Measurements from ENCODE around the gene NAXD.
A peak's percentile ranks its signal among the peaks of the same experiment; 100 is the strongest.

Gene NAXD

DNA sequence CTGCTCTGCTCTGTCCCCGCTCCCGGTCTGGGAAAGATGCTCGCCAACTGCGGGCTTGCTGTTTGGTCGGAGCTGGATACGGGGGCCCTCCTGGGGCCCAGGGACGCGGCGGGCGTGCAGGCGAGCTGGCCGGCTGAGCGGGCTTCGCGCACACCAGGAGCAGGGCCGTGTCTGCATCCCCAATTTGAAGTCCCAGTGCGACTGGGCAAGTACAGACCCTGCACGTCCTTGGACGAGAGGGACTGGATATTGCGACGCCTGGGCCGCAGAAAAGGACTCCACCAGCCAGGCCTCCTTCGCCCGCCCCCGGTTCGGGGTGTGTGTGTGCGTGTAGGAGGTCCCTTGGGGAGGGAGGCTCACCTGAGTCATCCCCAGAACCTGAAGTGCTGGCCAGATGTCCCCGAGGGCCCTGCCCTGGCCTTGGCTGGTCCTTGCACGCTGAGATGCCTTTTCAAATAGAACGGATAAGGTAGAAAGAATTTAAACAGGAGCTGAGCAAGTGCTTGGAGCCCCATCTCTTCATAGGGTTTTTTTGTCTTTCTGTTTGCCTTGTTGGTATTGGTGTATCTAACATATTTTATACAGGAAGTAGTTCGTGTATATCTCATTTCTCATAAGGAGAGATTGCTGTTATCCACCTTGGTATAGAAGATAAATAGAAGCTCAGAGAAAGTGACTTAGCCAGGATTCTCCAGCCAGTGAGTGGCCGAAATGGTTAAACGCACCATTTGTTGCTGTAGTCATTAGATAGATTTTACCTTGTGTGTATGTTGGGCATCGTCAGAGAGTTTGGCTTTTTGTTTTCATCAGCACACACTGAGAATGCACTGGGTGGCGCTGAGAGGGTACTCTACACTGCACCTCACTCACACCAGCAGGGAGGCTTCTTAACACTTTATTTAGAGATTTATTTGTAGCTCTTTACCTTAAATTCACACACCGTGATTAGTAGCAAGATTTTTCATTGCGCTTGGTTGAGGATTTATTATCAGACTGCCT lies 1.1 kb downstream of the NAXD start:
- H3K27ac Mint-ChIP-seq = peak overlapping the region; percentile 83
- peak overlapping the region; percentile 94 for H3K4me3 Mint-ChIP-seq
- peaks cover 8% of the 10 kb centered on the region for H3K36me3 Mint-ChIP-seq (ENCODE audit: low read depth)
- peaks cover 21% of the 10 kb centered on the region for H3K4me1 Mint-ChIP-seq (ENCODE audit: low read depth)
- H3K27me3 Mint-ChIP-seq (ENCODE audit: low read depth) = no peaks in the 10 kb centered on the region
- H3K9me3 Mint-ChIP-seq = peaks cover 7% of the 10 kb centered on the region

DNA sequence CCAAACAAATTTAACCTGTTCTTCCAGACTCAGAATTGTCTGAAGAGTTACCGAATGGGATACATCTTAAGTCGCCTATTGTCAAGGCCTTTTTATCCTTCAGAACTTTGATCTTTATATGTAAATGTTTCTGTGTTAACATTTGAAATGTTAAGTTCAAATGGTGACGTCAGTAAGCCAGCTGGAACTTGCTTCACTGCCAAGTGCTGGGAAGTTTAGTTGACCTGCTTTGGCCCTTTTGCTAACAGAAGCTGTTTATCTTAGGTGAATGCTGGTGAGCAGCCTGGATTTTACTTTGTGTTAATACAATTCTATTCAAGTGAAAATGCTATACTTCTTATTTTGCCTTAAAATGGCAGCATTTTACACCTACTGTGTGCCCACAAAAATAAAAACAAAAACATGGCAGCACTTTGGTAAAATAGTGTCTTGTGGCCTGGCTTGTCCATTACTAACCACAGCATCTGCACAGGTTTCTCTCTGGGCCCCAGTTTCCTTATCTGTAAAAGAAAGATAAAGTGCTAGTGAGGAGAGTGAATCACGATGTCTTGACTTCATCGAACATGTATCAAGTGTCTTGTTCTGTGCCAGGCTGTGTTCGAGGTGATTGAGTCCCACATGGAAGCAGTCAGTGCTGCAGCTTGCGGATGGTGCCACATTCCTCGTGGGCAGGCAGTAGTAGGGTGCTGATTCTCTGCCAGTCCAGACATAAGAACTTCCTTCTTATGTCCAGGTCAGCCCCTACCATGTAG lies 2.2 kb downstream of the NAXD start:
- no peaks in the 10 kb centered on the region for H3K27me3 Mint-ChIP-seq (ENCODE audit: low read depth)
- H3K4me3 Mint-ChIP-seq = peak overlapping the region; percentile 25
- H3K36me3 Mint-ChIP-seq (ENCODE audit: low read depth) = peaks cover 10% of the 10 kb centered on the region
- peaks cover 7% of the 10 kb centered on the region for H3K9me3 Mint-ChIP-seq
- H3K4me1 Mint-ChIP-seq (ENCODE audit: low read depth) = peaks cover 21% of the 10 kb centered on the region
- no peak overlapping the region for H3K27ac Mint-ChIP-seq

DNA sequence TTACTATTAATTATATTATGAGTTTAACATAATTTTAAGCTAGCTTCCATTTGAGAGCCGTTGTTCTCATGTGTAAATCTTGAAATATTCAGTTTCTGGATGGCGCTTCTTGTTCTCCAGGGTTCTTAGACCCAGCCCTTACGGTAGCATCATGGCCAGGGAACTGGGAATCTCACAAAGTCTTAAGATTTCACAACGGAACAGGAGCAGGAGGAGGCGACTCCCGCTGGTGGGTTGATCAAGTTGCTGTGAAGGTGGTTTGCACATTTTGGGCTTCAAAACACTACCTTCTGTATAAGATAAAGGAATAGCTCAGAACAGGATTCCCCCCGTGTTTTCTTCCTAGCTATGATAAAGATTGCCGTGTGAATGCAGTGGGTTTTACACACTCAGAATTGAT lies 2.8 kb downstream of the NAXD start:
- Mint-ChIP-seq H3K9me3 (peaks cover 7% of the 10 kb centered on the region), H3K4me1 (ENCODE audit: low read depth) (peaks cover 21% of the 10 kb centered on the region), H3K27ac (no peak overlapping the region), H3K4me3 (no peak overlapping the region), H3K36me3 (ENCODE audit: low read depth) (peaks cover 15% of the 10 kb centered on the region), H3K27me3 (ENCODE audit: low read depth) (no peaks in the 10 kb centered on the region)

DNA sequence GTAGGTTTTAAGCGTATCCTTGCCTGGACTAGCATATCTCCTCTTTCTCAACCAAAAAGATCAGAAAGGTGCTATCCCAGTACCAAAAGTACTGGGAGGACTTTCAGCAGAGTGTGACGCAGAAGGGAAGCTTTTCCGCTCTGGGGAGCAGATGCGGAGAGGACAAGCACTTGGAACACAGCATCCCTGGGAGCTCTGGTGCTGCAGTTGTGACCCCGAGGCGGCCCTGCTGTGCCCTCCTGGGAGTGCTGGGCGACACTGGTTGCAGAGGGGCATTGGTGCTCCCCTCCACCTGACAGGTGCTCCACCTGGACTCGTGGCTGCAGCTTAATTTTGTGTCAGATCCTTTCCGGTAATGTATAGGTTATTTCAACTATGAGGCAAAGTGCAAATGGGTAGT lies 3.4 kb downstream of the NAXD start:
- H3K27ac Mint-ChIP-seq = no peak overlapping the region
- H3K36me3 Mint-ChIP-seq (ENCODE audit: low read depth) = peaks cover 15% of the 10 kb centered on the region
- H3K4me3 Mint-ChIP-seq = no peak overlapping the region
- H3K9me3 Mint-ChIP-seq = peaks cover 2% of the 10 kb centered on the region
- no peaks in the 10 kb centered on the region for H3K27me3 Mint-ChIP-seq (ENCODE audit: low read depth)
- H3K4me1 Mint-ChIP-seq (ENCODE audit: low read depth) = peaks cover 21% of the 10 kb centered on the region

DNA sequence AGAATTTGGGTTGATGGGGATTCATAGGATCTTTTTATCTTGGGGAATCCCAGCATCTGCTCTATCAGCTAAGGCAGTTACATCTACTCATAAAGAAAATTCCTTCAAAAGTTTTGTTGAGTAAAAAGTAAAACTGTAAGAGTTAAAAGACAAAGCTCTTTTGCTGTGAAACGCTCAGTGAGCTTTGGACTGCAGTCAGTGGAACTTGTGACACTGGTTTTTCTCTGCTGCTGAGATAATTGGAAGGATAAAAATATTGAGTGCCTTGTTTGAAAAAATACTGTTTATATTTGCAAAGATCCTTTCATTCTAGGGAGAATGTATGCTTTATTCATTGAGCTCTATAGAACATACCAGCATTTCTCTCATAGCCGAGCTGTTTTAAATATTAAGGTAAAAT lies 5.3 kb downstream of the NAXD start:
- H3K27me3 Mint-ChIP-seq (ENCODE audit: low read depth) = no peaks in the 10 kb centered on the region
- H3K4me1 Mint-ChIP-seq (ENCODE audit: low read depth) = peaks cover 16% of the 10 kb centered on the region
- peaks cover 13% of the 10 kb centered on the region for H3K36me3 Mint-ChIP-seq (ENCODE audit: low read depth)
- H3K9me3 Mint-ChIP-seq = no peaks in the 10 kb centered on the region
- no peak overlapping the region for H3K4me3 Mint-ChIP-seq
- no peak overlapping the region for H3K27ac Mint-ChIP-seq

DNA sequence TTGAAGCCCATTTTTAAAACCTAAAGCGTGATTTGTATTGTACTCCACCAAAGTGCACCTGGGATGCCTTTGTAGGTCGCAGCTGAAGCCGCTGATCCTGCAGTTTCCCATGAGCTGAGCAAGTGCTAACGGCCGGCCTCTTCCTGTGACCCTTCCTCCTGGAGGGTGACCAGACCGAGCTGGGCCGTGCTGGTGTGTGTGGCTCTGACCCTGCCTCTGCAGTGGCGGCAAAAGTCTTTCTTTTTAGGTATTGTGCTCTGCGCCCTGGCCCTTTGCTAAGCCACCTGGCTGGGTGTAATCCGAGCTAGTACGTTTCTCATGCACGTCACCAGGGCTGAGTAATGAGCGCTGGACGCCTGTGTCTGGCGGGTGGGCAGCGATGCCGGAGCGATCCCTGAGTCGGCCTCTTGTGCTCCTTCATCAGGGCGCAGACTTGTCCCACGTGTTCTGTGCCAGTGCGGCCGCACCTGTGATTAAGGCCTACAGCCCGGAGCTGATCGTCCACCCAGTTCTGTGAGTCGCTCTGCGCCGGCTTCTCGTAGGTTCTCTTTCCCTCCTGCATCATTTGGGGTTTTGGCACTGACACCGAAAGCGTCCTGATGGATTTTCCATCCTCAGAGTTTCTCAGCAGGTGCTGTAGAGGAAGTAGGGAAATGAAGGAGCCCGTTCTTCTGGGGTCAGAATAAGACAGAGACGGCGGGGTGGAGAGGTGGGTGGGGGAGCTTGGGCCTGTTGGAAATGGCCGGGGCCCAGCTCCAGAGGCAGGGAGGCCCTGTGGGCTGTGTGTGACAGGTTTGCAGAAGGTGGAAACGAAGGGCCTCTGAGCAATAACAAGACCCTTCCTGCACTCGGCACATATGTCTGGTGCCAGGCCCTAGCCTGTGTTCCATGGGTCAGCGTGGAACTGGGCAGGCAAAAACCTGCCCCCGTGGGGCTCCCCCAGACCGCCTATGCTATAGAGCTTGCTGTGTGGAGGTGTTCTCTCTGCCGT lies 9.7 kb downstream of the NAXD start:
- peaks cover 26% of the 10 kb centered on the region for H3K36me3 Mint-ChIP-seq (ENCODE audit: low read depth)

DNA sequence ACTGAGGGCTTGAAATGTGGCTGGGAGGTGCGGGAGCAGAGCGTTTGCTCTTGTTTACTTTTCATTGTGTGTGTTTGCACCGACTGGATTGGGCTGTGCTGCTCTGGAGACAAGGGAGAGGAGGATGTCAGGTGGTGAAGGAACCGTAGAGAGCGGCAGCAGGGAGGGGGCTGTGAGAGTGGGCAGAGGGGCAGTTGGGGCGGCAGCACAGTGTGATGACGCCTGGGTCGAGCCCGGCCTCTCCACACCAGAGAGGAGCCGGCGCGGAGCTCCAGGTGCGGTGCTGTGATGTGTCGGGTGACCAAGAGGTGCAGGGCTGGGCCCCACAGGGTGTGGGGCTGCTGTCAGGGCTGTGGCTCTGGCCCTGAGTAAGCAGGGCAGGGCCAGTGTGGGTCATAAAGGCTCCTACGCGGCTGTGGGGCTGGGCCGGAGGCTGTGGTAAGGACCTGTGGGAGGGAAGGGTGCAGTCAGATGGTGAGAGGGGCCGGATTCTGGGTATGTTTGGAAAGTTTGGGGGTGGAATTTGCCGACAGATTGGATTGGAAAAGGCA lies 10.5 kb downstream of the NAXD start:
- Mint-ChIP-seq H3K4me1 (ENCODE audit: low read depth) (peaks cover 33% of the 10 kb centered on the region), H3K36me3 (ENCODE audit: low read depth) (peaks cover 26% of the 10 kb centered on the region), H3K27me3 (ENCODE audit: low read depth) (no peaks in the 10 kb centered on the region), H3K9me3 (no peaks in the 10 kb centered on the region), H3K4me3 (no peak overlapping the region), H3K27ac (no peak overlapping the region)

More for the DNA sequence above, 9.7 kb downstream of the NAXD start:
- H3K27me3 Mint-ChIP-seq (ENCODE audit: low read depth) = no peaks in the 10 kb centered on the region
- no peak overlapping the region for H3K4me3 Mint-ChIP-seq
- H3K9me3 Mint-ChIP-seq = no peaks in the 10 kb centered on the region
- H3K4me1 Mint-ChIP-seq (ENCODE audit: low read depth) = peaks cover 26% of the 10 kb centered on the region
- no peak overlapping the region for H3K27ac Mint-ChIP-seq

DNA sequence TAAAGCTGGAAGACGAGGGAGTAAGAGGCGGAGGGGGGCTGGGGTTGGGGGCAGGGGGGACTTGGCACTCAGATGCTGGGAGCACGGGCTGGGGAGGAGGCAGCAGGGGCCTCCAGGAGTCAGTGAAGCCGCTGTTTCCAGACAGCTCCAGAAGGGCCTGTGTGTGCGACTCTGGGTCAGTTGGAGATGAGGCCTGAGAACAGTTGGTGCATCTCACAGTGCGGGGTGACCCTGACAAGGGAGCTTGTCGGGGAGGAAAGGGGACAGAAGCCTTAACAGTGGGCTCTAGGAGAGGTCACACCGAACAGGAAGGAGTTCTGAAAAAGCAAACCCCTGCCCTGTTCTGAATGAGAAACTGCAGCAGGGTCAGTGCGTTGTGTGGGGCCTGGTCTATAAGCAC lies 11.2 kb downstream of the NAXD start:
- H3K9me3 Mint-ChIP-seq = no peaks in the 10 kb centered on the region
- H3K4me3 Mint-ChIP-seq = no peak overlapping the region
- no peak overlapping the region for H3K27ac Mint-ChIP-seq
- peaks cover 33% of the 10 kb centered on the region for H3K4me1 Mint-ChIP-seq (ENCODE audit: low read depth)
- no peaks in the 10 kb centered on the region for H3K27me3 Mint-ChIP-seq (ENCODE audit: low read depth)
- H3K36me3 Mint-ChIP-seq (ENCODE audit: low read depth) = peaks cover 26% of the 10 kb centered on the region

DNA sequence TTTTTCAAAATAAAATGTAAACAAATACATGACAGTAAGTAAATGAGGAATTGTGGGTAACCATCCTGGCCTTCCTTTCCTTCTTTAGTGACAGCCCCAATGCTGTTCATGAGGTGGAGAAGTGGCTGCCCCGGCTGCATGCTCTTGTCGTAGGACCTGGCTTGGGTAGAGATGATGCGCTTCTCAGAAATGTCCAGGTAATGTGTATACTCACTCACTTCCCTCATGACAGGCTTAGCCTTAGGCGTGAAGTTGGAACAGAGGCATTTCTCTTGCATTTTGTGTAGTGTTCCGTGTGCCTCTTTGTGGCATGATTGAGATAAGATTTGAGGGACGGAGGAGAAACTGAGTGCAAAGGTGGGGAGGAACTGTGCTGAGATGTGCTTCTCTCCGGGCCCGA lies 12.0 kb downstream of the NAXD start:
- Mint-ChIP-seq H3K27ac (peak overlapping the region; percentile 16), H3K27me3 (ENCODE audit: low read depth) (no peaks in the 10 kb centered on the region), H3K4me3 (no peak overlapping the region), H3K4me1 (ENCODE audit: low read depth) (peaks cover 37% of the 10 kb centered on the region), H3K36me3 (ENCODE audit: low read depth) (peaks cover 31% of the 10 kb centered on the region), H3K9me3 (no peaks in the 10 kb centered on the region)

DNA sequence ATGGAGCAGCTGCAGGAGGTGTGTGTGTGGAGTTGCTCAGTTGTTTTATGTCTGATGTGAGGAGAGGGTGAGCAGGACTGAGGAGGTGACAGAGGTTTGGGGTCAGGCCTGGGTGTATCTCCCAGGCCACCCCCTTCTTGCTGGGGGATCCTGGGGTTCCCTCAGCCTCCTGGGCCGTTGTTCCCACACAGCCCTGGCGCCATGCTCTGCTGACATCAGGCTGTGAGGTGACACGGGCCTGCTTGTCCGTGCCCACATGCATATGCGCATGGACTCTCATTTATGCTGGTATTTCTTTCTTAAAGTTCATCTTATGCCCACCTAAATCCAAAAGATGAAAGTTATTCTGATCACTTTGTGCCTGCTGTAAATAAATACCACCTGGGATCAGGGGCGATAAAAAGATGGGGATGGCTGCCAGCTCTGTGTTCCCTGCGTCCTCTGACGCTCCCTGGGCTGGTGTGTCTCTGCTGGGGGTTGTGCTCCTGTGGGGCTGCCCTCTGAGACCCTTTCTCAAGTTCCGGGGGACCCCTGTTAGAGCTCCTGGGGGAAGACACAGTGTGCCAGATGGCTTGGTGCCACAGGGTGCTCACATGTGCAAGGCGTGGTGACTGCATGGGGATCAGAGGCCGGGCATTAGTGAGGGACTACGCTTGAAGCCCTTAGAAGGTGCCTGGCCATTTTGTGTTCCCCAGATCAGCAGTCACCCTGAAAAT lies 12.6 kb downstream of the NAXD start:
- H3K36me3 Mint-ChIP-seq (ENCODE audit: low read depth) = peaks cover 25% of the 10 kb centered on the region
- H3K4me1 Mint-ChIP-seq (ENCODE audit: low read depth) = peaks cover 37% of the 10 kb centered on the region
- no peak overlapping the region for H3K4me3 Mint-ChIP-seq
- H3K27ac Mint-ChIP-seq = peak overlapping the region; percentile 16
- H3K9me3 Mint-ChIP-seq = no peaks in the 10 kb centered on the region
- H3K27me3 Mint-ChIP-seq (ENCODE audit: low read depth) = no peaks in the 10 kb centered on the region

DNA sequence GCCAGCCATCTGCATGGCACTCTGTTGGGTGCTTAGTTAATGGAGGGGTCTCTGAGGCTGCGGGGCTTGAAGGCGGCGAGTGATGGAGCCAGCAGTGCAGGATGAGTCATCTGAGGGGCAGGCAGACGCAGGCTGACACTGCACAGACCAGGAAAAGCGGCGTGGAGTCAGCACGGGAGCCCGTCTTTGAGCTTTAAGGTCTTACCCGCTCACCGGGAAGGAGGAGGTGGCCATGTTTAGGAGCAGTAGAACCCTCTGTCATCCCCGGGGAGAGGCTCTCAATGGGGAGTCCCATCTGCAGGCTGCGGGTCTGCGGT lies 13.1 kb downstream of the NAXD start:
- Mint-ChIP-seq H3K27ac (no peak overlapping the region), H3K4me3 (no peak overlapping the region), H3K27me3 (ENCODE audit: low read depth) (no peaks in the 10 kb centered on the region), H3K4me1 (ENCODE audit: low read depth) (peaks cover 37% of the 10 kb centered on the region), H3K9me3 (no peaks in the 10 kb centered on the region), H3K36me3 (ENCODE audit: low read depth) (peaks cover 24% of the 10 kb centered on the region)

DNA sequence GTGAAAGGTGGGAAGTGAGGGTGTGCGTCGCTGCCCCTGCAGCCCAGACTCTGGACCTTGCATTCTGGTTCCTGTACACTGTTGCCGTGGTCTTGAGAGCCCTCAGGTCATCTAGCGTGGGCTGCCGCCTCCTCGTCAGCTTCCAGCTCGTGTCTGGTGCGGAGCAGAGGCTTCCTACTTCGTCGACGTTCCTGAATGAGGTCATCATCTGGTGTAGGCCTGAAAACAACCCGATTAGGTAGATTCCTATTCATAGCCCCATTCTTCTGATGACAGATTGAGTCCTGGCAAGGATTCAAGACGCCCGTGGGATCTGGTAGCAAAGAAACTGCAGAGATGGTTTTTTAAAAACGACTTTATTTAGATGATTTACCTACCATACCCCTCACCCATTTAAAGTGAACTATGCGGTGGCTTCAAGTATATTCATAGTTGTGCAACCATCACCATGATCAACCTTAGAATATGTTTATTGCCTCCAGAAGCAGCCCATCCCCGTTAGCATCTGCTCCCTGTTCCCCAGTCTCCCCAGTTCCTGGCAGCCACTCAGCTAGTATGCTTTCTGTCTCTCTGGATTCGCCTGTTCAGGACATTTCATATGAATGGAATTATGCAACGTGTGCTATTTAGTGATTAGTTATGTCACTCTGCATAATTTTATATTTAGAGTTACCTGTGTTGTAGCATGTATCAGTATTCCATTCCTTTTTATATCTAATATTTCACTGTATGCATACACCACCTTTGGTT lies 13.8 kb downstream of the NAXD start:
- Mint-ChIP-seq H3K9me3 (no peaks in the 10 kb centered on the region), H3K27me3 (ENCODE audit: low read depth) (no peaks in the 10 kb centered on the region), H3K4me1 (ENCODE audit: low read depth) (peaks cover 37% of the 10 kb centered on the region), H3K4me3 (no peak overlapping the region), H3K27ac (peak overlapping the region; percentile 67), H3K36me3 (ENCODE audit: low read depth) (peaks cover 24% of the 10 kb centered on the region)

DNA sequence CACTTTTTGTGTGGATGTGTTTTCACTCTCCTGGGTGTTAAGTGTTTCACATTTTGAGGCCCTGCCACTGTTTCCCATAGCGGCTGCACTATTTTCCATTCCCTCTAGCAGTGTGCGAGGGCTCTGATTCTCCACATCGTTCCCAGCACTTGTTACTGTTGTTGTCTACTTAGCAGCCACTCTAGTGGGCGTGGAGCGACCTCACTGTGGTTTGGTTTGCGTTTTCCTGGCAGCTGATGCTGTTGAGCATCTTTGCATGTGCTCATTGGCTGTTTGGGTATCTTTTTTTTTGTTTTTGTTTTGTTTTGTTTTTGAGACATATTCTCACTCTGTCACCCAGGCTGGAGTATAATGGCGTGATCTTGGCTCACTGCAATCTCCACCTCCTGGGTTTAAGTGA lies 14.4 kb downstream of the NAXD start:
- Mint-ChIP-seq H3K27ac (peak overlapping the region; percentile 67), H3K4me3 (peak overlapping the region; percentile 11), H3K9me3 (no peaks in the 10 kb centered on the region), H3K36me3 (ENCODE audit: low read depth) (peaks cover 27% of the 10 kb centered on the region), H3K27me3 (ENCODE audit: low read depth) (no peaks in the 10 kb centered on the region), H3K4me1 (ENCODE audit: low read depth) (peaks cover 37% of the 10 kb centered on the region)
